ENCODE results near the gene MAP7. TPM values are rescaled to one million over a fixed set of nuclear protein-coding genes. Genes with fewer than 3 reads are reported as not detected.

The MAP7 gene
- total and polyA plus RNA-seq, 2 donors (not counting 3 experiments of a cell fraction or from before 2014, with no cell fraction given) = 0.07 to 0.42 TPM

DNA sequence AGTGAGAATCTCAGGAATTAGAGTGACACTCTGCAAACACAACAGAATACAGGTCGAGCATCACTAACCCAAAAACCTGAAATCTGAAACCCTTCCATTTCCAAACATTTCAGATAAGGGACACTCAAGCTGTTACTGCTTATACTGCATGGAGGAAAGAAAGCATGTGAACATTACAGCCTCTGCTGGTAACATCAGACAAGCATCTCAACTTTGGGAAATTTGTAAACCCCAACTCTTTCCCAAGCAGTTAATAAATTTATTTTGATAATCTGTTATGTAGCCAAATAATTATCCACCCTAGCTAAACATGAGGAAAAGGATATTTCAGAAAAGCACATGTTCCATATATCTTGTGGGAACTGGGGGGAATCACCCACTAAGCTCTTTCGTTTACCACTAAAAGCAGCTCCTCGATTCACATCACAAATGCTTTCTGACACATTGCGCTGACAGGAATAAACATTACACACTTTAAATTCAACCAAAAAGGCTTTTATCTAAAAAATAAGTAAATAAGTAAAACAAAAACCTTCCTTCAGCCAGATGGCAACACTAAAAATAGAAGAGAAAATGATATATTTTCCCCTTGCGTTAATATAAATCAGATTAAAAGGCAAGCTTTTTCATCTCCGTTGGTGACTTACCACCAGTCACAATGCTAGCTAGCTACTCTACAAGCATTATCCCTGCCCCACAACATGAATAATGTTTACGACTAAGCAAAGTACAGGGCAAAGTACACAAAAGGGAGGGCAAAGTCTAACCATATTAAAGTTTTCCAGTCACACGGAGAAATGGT, 120.8 kb downstream of the MAP7 start:
- Histone ChIP-seq H3K4me1 (ENCODE audit: control insufficient read depth, extremely low read depth, insufficient read depth, low read length) (no peaks in the 10 kb centered on the region), H3K9ac (replicated peaks; ENCODE audit: extremely low read depth, insufficient read depth, low read length) (no peak overlapping the region), H2AFZ (ENCODE audit: low read depth, low read length) (no peak overlapping the region), H3K4me3 (replicated peaks in 1 of 3; ENCODE audit: insufficient read depth in 1 of 3, low read depth in 1 of 3, low read length in 3 of 3) (no peak overlapping the region), H4K20me1 (replicated peaks; ENCODE audit: control insufficient read depth, extremely low read depth, insufficient read depth, low read length) (no peaks in the 10 kb centered on the region), H3K79me2 (ENCODE audit: control insufficient read depth, insufficient read depth, low read length) (no peaks in the 10 kb centered on the region), H3K9me1 (replicated peaks; ENCODE audit: control insufficient read depth, extremely low read depth, insufficient read depth, low read length) (no peaks in the 10 kb centered on the region), H3K9me3 (replicated peaks; ENCODE audit: control insufficient read depth, insufficient read depth, low read length) (no peaks in the 10 kb centered on the region), H3K27me3 (ENCODE audit: control insufficient read depth in 2 of 2, insufficient read depth in 2 of 2, low read length in 2 of 2) (peaks cover 5 to 6% of the 10 kb centered on the region in 2 experiments), H3K4me2 (ENCODE audit: insufficient read depth, low read length) (no peak overlapping the region), H3K36me3 (ENCODE audit: control insufficient read depth in 2 of 2, extremely low read depth in 1 of 2, insufficient read depth in 2 of 2, low read length in 2 of 2) (no peaks in the 10 kb centered on the region), H3K27ac (ENCODE audit: insufficient read depth, low read depth, low read length) (no peak overlapping the region)
- dilution Hi-C loops (cut with MboI; ENCODE audit: extremely low pct_ligation_motif_present, low sequenced_read_pairs) = no loop called here
- FAIRE-seq (no peak), DNase-seq (ENCODE audit: low read depth, low spot score) (no peak)
- ChIA-PET POLR2A (no interaction called here), CTCF (no interaction called here)
- intact Hi-C loops (cut with micrococcal nuclease) = no loop called here
- TF ChIP-seq MYC (IDR thresholded peaks at IDR 0.05; ENCODE audit: low read depth, low read length) (no peak), POLR2A (IDR thresholded peaks at IDR 0.05; ENCODE audit: low read depth, low read length) (no peak), POLR2AphosphoS5 (IDR thresholded peaks at IDR 0.05; ENCODE audit: insufficient read depth, low read depth, low read length) (no peak), EZH2 (IDR thresholded peaks at IDR 0.05; ENCODE audit: borderline replicate concordance, low read depth, low read length, severe bottlenecking) (no peak), GATA2 (IDR thresholded peaks at IDR 0.05; ENCODE audit: insufficient read depth, insufficient read length, low read depth, low read length) (no peak), JUN (IDR thresholded peaks at IDR 0.05; ENCODE audit: borderline replicate concordance, insufficient read depth, insufficient read length, low read depth) (no peak), FOS (IDR thresholded peaks at IDR 0.05; ENCODE audit: borderline replicate concordance, insufficient read depth, low read length) (no peak)
- TF ChIP-seq, protein P1, sequence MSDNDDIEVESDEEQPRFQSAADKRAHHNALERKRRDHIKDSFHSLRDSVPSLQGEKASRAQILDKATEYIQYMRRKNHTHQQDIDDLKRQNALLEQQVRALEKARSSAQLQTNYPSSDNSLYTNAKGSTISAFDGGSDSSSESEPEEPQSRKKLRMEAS (IDR thresholded peaks at IDR 0.05; ENCODE audit: insufficient read depth, insufficient read length) = no peak
- TF ChIP-seq, protein P2, sequence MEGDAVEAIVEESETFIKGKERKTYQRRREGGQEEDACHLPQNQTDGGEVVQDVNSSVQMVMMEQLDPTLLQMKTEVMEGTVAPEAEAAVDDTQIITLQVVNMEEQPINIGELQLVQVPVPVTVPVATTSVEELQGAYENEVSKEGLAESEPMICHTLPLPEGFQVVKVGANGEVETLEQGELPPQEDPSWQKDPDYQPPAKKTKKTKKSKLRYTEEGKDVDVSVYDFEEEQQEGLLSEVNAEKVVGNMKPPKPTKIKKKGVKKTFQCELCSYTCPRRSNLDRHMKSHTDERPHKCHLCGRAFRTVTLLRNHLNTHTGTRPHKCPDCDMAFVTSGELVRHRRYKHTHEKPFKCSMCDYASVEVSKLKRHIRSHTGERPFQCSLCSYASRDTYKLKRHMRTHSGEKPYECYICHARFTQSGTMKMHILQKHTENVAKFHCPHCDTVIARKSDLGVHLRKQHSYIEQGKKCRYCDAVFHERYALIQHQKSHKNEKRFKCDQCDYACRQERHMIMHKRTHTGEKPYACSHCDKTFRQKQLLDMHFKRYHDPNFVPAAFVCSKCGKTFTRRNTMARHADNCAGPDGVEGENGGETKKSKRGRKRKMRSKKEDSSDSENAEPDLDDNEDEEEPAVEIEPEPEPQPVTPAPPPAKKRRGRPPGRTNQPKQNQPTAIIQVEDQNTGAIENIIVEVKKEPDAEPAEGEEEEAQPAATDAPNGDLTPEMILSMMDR (IDR thresholded peaks at IDR 0.05; ENCODE audit: extremely low read depth in 1 of 2, insufficient read depth in 1 of 2, low read depth in 1 of 2, low read length in 2 of 2) = no peak
- BruUV-seq (replicated peaks) = no TSS peak
